NCI-H69 (cell line): ENCODE data around the gene SGCA.
A peak's percentile ranks its signal among the peaks of the same experiment; 100 is the strongest.

Source experiments
- DNase-seq: peaks from one replicate; lab custom pipeline; 2025; lab: John Stamatoyannopoulos, UW

SGCA gene

DNA sequence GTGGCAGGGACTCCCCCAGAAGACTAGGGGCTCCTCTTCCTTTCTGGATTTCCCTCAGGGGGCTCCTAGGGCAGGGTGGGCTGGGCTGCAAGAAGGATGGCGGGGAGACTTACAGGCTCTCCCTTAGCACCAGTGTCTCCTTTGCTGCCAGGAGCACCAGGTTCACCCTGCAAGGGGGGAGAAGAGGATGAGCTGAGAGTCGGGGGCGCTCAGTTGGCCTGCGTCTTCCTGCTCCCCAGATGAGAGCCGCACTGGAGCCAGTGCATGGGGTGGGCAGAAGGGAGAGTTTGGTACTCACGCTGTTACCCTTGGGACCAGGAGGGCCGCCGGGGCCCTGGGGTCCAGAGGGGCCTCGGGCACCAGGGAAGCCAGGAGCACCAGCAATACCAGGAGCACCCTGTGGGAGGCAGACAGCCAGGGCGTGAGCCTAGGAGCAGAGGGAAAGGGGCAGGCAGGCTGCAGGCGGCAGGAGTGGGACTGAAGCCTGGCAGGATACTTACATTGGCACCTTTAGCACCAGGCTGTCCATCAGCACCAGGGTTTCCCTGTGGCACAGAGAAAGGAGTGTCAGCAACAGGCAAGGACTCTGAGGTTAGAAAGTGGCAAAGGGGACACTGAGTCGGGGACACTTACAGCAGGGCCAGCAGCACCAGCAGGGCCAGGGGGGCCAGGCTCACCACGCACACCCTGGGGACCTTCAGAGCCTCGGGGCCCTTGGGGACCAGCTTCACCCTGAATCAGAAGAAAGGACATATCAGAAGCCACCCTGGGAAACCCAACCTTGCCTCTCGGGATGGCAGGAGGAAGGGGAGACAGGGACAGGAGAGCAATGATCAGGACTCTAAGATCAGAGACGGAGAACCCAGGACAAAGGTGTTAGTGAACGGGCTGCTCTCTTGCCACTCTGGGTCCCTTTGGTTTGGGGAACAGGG, 29.4 kb downstream of the SGCA start:
- DNase-seq = no peak

DNA sequence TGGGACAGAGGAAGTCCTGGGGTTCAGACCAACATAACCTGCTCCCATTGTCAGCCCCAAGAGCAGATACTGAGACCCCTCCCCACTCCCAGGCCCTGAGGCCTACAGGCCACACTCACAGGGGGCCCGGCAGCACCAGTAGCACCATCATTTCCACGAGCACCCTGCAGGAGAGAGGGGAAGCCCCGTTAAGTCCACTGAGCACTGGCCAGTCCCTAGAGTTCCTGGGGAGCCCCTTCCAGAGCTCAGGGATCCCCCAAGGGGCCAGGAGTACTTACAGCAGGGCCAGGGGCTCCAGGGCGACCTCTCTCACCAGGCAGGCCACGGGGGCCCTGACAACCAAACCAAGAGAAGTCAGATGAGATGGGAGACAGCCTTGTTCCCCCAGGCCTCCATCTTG, 30.2 kb downstream of the SGCA start:
- no peak for DNase-seq

DNA sequence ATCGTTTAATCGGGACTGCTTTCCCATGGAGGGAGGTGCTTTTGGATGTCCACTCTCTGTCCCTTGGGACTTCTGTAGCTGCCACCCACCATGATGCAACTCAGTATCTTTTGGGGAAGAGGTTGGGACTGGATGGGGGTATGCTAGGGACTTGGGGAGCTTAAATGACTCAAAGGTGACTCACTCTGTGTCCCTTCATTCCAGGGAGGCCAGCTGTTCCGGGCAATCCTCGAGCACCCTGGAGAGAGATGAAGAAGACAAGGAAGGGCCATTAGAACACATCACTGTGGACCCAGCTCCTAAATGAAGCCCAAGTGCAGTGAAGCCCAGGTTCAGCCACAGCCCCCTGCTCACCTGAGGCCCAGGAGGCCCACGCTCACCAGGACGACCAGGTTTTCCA, 31.0 kb downstream of the SGCA start:
- no peak for DNase-seq

DNA sequence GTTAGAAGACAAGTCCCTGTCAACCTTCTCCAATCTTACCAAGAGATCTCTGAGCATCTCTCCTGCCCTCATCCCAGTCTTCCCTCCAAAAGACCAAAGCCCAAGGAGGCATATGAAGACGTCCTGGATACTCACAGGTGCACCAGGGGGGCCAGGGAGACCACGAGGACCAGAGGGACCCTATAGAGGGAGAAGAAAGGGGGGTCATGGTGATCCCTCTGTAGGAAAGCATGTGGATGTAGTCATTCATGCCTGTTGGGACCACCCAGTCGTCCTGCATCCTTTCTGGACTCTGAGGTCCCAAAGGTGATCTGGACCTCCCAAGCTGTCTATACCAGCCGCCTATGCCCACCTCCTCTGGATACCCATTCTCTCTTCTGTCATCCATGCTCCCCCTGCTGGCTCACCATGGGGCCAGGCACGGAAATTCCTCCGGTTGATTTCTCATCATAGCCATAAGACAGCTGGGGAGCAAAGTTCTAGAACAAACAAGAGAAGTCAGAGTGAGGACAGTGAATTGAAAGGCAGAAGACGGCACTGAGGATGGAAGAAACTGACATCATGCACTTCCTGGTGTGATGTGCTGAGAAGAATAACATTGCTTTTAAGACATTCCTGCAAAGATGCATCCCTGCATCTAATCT, 32.3 kb downstream of the SGCA start:
- DNase-seq = peak; percentile 62

DNA sequence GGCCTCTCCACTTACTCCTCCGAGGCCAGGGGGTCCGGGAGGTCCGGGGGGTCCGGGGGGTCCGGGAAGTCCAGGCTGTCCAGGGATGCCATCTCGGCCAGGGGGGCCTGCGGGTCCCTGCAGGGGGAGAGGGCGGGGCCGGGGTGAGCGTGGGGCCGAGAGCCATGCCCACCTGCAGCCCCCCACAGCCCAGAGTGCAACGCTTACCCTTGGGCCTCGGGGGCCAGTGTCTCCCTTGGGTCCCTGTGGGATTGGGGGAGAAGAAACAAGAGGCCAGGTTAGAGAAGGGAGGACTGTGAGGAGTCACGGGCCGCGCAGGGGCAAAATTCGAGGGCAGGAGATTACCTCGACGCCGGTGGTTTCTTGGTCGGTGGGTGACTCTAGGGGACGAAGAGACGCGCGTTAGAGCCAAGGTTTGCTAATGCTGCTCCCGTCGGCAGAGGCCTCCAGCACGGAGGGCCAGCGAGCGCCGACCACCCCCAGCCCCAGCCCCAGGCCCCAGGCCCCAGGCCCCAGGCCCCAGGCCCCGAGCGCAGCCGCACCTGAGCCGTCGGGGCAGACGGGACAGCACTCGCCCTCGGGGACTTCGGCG, 33.5 kb downstream of the SGCA start:
- no peak for DNase-seq

DNA sequence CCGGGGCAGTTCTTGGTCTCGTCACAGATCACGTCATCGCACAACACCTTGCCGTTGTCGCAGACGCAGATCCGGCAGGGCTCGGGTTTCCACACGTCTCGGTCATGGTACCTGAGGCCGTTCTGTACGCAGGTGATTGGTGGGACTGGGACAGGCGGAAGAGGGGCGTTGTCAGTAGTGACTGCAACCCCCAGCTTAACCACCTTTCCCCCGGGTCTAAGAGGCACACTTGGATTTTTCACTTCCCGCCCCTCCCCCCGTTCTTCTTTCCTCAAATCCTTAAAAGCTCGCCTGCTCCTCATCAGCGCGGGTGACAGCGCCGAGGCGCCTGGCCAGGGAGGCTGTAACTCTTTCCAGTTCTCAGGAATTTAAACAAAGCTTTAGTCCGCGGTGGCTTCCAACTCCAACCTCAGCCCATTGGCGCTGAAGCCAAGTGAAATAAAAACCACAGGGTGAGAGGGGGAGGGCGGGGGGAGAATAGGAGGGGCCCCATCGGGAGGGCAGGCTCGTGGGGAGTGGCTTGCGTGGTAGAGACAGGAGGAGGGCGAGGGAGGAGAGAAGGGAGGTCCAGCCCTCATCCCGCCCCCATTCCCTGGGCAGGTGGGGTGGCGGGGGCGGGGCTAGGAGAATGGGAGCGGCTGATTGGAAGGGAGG, 34.1 kb downstream of the SGCA start:
- peak; percentile 92 for DNase-seq

DNA sequence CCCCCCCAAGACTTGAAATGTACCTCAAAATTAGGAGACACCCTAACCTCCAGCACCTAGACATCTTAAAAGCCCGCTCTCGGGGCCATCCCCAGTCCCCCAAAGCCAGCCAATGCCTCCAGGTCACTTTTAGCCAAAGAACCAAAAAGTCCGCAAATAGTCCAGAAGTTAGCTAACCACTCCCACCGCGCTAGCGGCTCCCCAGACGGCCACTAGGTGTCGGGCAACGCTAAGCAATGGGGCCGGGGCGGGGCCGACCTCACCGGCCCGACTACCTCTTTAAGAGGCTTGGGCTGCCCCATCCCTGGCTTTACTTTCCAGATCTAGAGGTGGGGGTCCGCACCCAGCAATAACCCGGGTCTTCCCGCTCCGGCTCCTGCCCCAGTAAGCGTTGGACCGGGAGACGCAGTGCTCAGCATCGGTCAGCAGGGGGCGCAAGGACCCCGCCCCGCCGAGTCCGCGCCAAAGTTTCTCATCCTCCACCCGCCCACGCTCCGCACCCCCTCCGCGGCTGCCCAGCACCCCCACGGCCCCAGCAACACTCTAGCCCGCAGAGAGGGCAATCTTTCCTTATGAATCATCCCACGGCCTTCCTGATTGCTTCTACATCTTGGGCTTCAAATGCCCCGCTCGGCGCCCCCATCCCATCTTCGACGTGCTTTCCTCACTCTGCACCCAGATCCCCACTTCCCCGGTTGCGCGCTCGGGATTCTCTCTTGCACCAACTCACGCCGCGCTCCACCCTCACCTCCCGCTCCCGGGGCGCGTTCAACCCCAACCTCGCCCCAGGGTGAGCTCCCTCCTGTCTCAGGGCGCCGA, 34.9 kb downstream of the SGCA start:
- peak; percentile 87 for DNase-seq

DNA sequence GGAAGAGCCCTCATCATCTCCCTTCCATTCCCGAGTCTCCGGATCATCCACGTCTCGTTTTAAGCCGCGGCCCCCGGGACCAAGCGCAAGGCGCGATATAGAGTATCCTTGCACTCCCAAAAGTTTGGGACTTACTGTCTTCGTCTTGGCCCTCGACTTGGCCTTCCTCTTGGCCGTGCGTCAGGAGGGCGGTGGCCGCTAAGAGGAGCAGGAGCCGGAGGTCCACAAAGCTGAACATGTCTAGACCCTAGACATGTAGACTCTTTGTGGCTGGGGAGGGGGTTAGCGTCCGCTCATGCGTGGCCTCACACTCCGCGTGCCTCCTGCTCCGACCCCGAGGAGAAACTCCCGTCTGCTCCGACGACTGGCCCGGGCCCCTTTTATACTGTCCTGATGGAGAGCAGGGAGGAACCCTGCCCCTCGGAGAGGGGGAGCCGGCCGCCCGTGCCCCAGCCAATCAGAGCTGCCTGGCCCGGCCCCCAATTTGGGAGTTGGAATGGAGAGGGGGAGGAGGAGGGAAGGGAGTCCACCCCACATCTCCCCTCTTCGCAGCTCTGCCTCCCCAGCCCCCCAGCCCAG, 35.6 kb downstream of the SGCA start, which contains the start of gene COL1A1:
TSS of gene COL1A1 (minus strand) at position 356 of the 579 bp plus-strand sequence. CDS start at position 238, 118 bp downstream.
- DNase-seq = no peak

DNA sequence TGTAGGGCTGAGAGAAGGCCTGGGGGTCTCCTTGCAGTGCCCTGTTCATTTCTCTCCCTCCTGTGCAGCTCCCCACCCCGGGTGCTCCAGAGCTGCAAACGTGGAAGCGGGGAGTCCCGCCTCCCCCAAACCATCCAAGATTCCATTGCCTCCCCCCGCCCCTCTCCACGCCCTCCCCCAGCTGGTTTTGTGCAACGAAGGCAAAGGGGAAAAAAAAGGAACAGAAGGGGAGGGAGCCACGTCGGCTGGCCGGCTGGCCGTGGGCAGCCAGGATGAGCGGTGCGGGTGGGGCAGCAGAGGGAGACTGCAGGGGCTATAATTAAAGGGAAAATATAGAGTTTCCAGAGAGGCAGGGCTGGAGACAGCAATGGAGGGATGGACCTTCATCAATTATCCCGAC, 37.3 kb downstream of the SGCA start:
- DNase-seq = peak; percentile 43

DNA sequence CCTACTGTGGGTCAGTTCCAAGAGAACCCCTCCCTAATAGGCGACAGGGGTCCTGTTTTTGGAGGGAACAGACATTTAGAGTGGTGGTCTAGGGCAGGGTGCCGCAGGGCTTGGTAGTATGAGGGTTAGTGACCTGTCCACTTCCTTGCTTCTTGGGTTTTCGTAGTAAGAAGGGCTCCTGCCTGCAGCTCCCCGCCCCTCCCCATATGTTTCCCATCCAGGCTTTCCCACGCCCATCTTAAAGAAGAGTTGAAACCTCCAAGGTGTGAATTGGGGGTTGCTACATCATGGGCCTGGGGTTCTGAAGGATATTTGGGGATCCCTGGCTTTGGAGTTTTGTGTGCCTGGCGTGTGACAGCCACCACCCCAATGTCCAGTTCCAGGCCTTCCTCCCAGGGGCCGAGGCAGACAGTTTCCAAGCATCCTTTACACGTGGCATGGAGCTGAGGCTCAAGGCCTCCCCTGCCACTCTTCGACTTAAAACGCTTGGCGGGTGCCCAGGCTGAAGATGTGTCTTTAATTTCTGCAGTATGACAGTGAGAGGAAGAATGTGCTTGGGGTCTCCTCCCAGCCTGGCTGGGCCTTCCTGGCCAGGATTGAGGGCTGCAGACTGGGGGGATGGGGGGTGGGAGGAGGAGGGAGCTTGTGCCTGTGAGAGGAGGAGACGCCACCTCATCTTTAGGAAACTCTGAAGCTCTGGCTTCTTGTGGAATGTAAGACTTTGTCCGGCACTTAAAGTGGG, 38.0 kb downstream of the SGCA start:
- no peak for DNase-seq

DNA sequence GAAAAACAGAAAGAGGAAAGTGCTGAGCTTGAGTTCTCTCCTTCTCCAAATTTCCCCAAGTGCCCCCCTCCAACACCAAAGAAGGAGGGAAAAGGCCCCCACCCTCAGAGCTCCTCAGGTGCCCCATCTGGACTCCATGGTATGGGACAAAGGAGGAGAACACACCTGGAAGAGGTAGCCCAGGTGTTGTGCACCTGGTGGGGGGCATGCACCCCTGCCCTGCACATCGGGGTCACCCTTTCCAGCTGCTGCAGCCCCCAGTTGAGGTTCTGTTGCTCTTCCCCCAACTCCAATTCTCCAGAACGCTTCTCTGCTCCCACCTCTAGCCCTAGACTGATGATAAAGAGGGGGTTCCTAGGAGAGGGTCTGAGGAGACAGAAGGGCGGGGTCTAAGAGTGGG, 38.6 kb downstream of the SGCA start:
- DNase-seq = no peak

DNA sequence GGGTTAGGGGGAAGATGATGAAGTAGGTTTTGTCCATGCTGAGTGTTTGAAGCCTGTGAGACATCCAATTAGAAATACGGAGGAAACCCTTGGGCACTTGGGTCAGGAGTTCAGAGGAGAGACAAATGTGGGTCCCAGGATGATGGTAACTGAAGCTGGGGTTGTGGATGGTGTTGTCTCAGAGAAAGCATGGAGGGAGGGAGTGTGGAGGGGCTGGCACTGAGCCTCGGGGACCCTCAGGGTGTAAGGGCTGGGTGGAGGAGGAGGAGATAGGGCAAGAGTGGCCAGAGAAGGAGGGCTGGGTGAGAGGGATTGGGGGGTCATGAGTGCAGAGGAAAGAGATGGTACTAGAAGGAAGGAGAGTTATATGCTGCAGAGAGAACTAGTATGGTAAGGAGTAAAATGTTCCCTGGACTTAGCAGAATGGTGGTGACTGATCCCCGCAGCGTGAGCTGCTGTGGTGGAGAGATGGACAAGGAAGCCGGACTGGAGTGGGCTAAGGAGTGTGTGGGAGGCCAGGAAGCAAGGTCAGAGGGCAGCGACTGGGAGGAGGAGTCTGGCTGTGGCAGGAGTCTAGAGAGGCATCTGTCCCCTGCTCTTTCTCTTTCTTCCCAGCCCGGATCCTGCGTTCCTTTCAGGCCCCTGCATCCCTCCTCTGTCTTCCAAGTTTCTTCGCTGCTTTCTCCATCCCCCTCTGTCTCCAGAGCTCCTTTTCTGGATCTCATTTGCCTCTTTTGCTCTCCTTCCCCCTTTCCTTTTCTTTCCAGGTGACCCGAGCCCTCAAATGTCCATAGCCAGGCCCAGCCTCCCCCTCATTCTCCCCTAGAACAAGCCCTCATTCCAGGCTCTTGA, 39.5 kb downstream of the SGCA start:
- DNase-seq = no peak

DNA sequence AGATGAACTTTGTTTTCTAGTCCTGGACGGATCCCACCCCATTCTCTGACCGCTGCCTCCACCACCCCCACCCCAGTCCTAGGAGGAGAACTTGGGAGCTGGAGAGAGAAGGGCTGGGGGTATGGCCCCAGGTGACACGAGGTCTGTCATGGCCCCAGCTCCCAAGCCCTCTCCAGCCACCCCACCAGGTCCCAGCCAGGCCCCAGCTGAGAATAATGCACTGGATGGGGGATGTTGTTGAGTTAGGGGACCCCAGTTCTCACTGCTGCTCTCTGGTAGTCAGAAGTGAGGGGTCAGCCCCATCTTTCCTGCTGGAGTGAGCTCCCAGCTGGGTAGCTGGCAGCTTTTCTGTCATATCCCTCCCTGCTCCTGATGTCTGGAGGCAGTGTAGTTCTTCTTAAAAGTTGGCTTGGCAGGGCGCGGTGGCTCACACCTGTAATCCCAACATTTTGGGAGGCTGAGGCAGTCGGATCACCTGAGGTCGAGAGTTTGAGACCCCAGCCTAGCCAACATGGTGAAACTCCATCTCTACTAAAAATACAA, 40.2 kb downstream of the SGCA start:
- no peak for DNase-seq

DNA sequence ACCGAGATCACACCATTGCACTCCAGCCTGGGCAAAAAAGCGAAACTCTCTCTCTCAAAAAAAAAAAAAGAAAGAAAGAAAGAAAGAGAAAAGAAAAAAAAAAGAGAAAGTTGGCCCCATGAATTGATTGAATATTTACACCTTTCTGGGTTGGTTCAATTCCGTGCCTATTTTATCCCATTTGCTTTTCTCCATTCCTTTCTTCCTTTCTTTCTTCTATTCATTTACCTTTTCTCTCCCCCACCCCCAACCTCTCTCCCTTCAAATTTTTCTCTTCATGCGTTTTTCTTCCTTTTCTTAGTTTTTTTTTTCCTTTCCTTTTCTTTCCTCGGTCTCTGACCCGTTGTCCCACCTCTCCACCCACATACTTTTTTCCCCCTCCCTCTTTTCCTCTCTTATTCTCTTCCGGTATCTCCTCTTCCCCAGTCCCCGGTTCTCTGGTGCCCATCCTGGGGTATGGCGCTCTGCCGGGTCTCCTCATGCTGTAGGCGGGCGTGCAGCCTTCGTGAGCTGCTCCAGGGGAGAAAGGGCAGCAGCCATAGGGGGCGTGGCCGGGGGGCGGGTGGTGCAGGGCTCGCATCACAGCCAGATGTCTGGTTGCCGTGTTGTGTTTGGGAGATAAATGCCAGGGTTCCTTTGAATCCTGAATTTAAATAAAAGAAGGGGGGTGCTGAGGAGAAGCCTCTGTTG, 40.9 kb downstream of the SGCA start:
- peak; percentile 70 for DNase-seq

DNA sequence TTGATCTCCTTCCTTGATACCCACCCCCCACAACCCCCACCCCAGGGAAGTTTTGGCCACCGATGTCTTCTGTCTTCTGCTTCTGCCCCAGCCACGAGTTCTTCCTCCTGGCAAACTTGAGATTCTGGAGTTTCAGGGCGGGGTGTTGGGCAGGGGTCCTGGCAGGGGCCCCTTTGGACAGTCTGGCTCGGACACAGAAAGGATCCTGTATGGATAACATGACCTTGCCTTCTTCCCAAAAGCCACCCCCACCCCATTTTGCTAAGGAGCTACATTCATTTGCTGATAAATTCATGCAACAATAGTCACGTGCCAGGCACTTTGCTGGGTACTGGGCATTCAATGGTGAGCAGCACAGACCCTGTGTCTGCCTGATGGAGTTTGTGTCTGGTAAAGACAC, 41.5 kb downstream of the SGCA start:
- DNase-seq = no peak

DNA sequence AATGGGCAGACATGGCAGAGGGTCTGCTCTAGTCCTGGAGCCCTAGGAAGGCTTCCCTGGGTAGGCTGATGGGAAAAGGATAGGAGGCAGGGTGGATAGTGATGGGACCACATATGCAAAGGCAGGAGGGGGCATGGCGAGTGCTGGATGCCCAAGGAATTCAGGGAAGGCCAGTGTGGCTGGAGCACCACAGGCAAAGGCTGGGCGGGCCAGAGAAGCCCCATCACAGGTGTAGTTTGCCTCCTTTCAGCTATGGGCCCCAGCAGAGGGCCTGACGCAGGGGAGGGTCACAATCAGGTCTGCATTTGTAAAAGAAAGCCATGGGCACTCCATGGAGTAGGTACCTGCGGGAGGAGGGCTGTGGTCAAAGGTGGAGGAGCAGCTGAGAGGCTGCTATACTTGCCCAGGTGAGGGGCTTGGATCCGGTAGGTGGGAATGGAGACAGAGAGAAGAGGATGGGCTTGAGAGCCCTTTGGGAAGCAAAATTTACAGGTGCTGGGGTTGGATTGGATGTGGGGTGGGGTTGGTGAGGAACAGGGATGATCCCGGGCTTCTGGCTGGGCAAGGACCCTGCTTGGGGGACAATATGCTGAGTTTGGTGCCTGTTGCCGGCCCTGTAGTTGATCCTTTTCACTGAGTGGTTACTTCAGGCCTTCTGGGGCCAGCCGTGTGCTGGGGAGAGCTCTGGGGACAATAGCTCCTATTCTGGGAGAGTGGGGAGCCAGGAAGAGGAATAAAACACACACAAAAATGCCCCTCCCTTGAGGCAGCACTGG, 42.2 kb downstream of the SGCA start:
- DNase-seq = no peak

DNA sequence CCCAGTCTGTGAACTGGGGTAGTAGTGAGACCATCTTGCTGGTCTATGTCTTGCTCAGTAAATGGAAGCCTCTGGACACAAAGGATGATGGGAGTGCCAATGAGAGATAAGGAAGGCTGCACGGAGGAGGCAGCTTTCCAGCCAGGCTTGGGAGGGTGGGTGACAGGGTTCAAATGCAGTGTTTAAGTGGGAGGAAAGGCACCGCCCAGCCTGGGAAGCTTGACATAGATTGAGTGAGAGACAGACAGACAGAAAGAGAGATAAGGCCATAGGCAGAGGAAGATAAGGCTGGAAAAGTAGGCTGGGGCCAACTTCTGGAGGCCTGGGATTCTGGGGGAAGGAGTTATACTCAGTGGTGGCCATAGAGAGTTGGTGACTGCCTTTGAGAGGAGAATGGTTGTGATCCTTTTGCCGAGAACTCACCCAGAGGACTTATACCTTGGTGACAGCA, 42.8 kb downstream of the SGCA start:
- no peak for DNase-seq

DNA sequence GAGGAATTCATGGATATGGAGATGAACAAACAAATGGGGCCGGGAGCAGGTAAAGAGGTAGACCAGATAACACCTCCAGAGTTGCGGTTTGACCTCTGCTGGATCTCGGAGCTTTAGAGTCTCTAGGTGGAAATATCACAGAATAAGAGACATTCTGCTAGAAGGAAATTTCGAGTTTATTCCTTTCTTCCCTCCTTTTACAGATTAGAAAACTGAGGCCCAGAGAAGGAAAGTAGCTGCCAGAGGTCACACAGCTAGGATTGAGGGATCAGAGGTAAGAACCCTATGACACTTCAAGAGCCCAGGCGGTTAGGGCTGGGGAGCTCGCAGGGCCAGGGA, 43.3 kb downstream of the SGCA start:
- DNase-seq = no peak
